HepG2 (cell line): Measurements from ENCODE around the gene TRRAP.
"Not testable (repeated sequence)": the region's sequence is repeated elsewhere in the genome, so short reads cannot be mapped to it uniquely, and the experiment has no call there.

ENCODE experiments used
- ASH2L ChIP-seq: fragments of 300-600, 200-600 bp; sonication (generic); IDR thresholded peaks from 2 replicates; pipeline ENCODE4 v1.7.0; 2017; ENCODE audit warnings: low read depth, mild to moderate bottlenecking, moderate library complexity, mixed read lengths, low read length; ENCODE audit not compliant: insufficient read length
- CTCF ChIP-seq: sonication (generic); formaldehyde crosslinking; IDR thresholded peaks from 2 replicates; pipeline ENCODE4 v1.5.0; 2020; ENCODE audit warnings: mild to moderate bottlenecking, missing genetic modification reagents, moderate library complexity
- HDAC2 ChIP-seq: sonication (generic); formaldehyde crosslinking; IDR thresholded peaks from 2 replicates; pipeline ENCODE4 v1.4.0; 2020; ENCODE audit warnings: missing genetic modification reagents
- HINFP ChIP-seq: sonication (generic); formaldehyde crosslinking; IDR thresholded peaks from 2 replicates; pipeline ENCODE4 v1.4.0; 2020; ENCODE audit warnings: low read depth, mild to moderate bottlenecking, missing genetic modification reagents
- NFRKB ChIP-seq: fragments of 450-650 bp; IDR thresholded peaks from 2 replicates; pipeline ENCODE4 v1.6.1; 2017
- ZNF746 ChIP-seq: sonication (generic); formaldehyde crosslinking; IDR thresholded peaks from 2 replicates; pipeline ENCODE4 v1.8.0; 2022; ENCODE audit warnings: mild to moderate bottlenecking, missing genetic modification reagents
- TF ChIP-seq, protein P1 (sequence below): sonication (generic); formaldehyde crosslinking; IDR thresholded peaks from 2 replicates; pipeline ENCODE4 v1.9.0; 2022; ENCODE audit warnings: low read depth, missing genetic modification reagents

GRCh38 chr7:99046262-99046661 lies 167.9 kb downstream of the TRRAP start:
- TF ChIP-seq, protein P1, sequence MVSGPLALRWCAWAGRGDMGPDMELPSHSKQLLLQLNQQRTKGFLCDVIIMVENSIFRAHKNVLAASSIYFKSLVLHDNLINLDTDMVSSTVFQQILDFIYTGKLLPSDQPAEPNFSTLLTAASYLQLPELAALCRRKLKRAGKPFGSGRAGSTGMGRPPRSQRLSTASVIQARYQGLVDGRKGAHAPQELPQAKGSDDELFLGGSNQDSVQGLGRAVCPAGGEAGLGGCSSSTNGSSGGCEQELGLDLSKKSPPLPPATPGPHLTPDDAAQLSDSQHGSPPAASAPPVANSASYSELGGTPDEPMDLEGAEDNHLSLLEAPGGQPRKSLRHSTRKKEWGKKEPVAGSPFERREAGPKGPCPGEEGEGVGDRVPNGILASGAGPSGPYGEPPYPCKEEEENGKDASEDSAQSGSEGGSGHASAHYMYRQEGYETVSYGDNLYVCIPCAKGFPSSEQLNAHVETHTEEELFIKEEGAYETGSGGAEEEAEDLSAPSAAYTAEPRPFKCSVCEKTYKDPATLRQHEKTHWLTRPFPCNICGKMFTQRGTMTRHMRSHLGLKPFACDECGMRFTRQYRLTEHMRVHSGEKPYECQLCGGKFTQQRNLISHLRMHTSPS (CRISPR knock-in tag), result not testable (repeated sequence)
- not testable (repeated sequence) for TF ChIP-seq ZNF746; CTCF; NFRKB; ASH2L; HINFP (CRISPR knock-in tag); HDAC2 (CRISPR knock-in tag)
